AML-193 (cell line): ENCODE results near the gene JADE2.
"Not testable (repeated sequence)": the region's sequence is repeated elsewhere in the genome, so short reads cannot be mapped to it uniquely, and the experiment has no call there.

Experiments
- DNase-seq, 2 experiments: peaks; one replicate each; lab custom pipeline; 2025; lab: John Stamatoyannopoulos, UW

JADE2 gene

GRCh38 chr5:134592141-134592746, 66.8 kb downstream of the JADE2 start:
- DNase-seq, result no peak

- DNase-seq, result no peak
These were observed 68.9 kb downstream of the JADE2 start for GRCh38 chr5:134594336-134594735.

GRCh38 chr5:134594797-134595457, 69.5 kb downstream of the JADE2 start:
- DNase-seq, result no peak

- DNase-seq, result no peak
These were observed 70.0 kb downstream of the JADE2 start for GRCh38 chr5:134595458-134595838.

GRCh38 chr5:134599820-134600219, 74.3 kb downstream of the JADE2 start:
- DNase-seq, result not testable (repeated sequence)

- no peak for DNase-seq
These were observed 75.1 kb downstream of the JADE2 start for GRCh38 chr5:134600600-134600999.

- no peak for DNase-seq
These were observed 77.6 kb downstream of the JADE2 start for GRCh38 chr5:134603059-134603458.

- no peak for DNase-seq
These were observed 79.4 kb downstream of the JADE2 start for GRCh38 chr5:134604908-134605307.

- DNase-seq, result no peak
These were observed 81.3 kb downstream of the JADE2 start for GRCh38 chr5:134606726-134607125.

GRCh38 chr5:134608555-134608954, 83.1 kb downstream of the JADE2 start:
- DNase-seq, result no peak

- no peak for DNase-seq
These were observed 83.9 kb downstream of the JADE2 start for GRCh38 chr5:134609232-134609851.

GRCh38 chr5:134610725-134611124, 85.3 kb downstream of the JADE2 start:
- DNase-seq, result no peak

GRCh38 chr5:134611515-134611914, 86.0 kb downstream of the JADE2 start:
- no peak for DNase-seq

GRCh38 chr5:134614450-134615085, 89.1 kb downstream of the JADE2 start:
- no peak for DNase-seq

GRCh38 chr5:134620634-134621033, 95.2 kb downstream of the JADE2 start:
- no peak for DNase-seq

- no peak for DNase-seq
These were observed 100.1 kb downstream of the JADE2 start for GRCh38 chr5:134625559-134625958.

GRCh38 chr5:134626369-134627014, 101.0 kb downstream of the JADE2 start:
- no peak for DNase-seq
